Left lung (tissue), 10 donors: ENCODE measurements around the gene OCRL. TPM values are rescaled to one million over a fixed set of nuclear protein-coding genes. Genes with fewer than 3 reads are reported as not detected.

Source experiments
- ATAC-seq: fragments of 200-7000 bp; cut with Tn5 transposase; one replicate; pipeline ENCODE4 v1.9.1; 2020; ENCODE audit warnings: moderate library complexity
- DNase-seq, 4 donors: peaks; one replicate each; pipeline ENCODE4 v3.0.0-alpha.2; 2013 to 2020
- H3K27ac ChIP-seq, 2 donors: fragments of 200-600 bp; sonication (generic) in 1 of 2; one replicate each; pipeline versions ENCODE4 v1.5.0 to v1.8.0; 2020 to 2021
- H3K27me3 ChIP-seq, 2 donors: fragments of 200-600 bp; sonication (generic) in 1 of 2; one replicate each; pipeline versions ENCODE4 v1.5.0 to v1.8.0; 2020 to 2021
- H3K36me3 ChIP-seq, 2 donors: fragments of 200-600 bp; sonication (generic) in 1 of 2; one replicate each; pipeline versions ENCODE4 v1.5.0 to v1.8.0; 2020 to 2021
- H3K4me1 ChIP-seq, 2 donors: fragments of 200-600 bp; one replicate each; pipeline ENCODE4 v1.8.0; 2021
- H3K4me3 ChIP-seq, 2 donors: fragments of 200-600 bp; sonication (generic) in 1 of 2; one replicate each; pipeline versions ENCODE4 v1.5.0 to v1.8.0; 2020 to 2021; ENCODE audit warnings: mild to moderate bottlenecking in 1 of 2
- H3K9me3 ChIP-seq, 2 donors: fragments of 200-600 bp; sonication (generic) in 1 of 2; one replicate each; pipeline versions ENCODE4 v1.5.0 to v1.8.0; 2020 to 2021
- intact Hi-C, 2 donors: fragments of 100-400 bp; cut with DNase I; formaldehyde crosslinking; loops; one replicate each; pipeline versions ENCODE4 v1.11.2 to v1.14.2; 2022
- polyA plus RNA-seq, 6 donors: library from polyadenylated mRNA; unstranded; fragments of 120-200 nt; gene quantifications; one replicate each; pipeline ENCODE4 v1.2.1, GENCODE V29; 2013; ENCODE audit not compliant: insufficient read length in 6 of 6
- total RNA-seq, 2 donors: library from RNA; stranded (reverse); fragmentation: NEBNext Ultra II Directional; extraction: Animal tissue kit (Norgen Biotek cat#: 25700); gene quantifications; one replicate each; pipeline ENCODE4 v1.2.1, GENCODE V29; 2021
- TF ChIP-seq, protein P1 (sequence below), 2 donors: fragments of 200-600 bp; sonication (generic) in 1 of 2; IDR thresholded peaks; one replicate each; pipeline versions ENCODE4 v1.5.0 to v1.8.0; 2021; ENCODE audit warnings: antibody characterized with exemption in 2 of 2
- donor health status: DM: no; HTN: yes; CAD: no.
- donor health status: DM: no; HTN: no; CAD: no.

Gene OCRL
- total and polyA plus RNA-seq, 8 donors: 21.3 to 30.2 (median 27.5) TPM

DNA sequence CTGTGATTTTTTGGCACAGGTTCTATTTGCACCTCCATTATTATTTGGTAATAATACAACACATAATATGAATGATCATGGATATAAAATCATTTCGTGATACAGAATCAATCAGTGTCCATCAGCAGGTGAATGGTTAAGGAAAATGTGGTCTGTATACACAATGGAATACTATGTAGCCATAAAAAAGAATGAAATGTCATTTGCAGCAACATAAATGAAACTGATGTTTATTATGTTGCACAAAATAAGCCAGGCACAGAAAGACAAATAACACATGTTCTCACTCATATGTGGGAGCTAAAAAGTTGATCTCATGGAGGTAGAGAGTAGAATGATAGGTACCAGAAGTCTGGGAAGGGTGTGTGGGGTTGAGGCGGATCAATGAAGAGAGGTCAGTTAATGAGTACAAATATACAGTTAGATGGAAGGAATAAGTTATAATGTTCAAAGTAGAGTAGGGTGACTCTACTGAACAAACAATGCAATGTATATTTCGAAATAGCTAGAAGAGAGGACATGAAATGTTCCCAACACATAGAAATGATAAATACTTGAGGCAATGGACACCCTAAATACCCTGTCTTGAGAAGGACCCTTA is 15.7 kb upstream of the OCRL start:
- DNase-seq (no peak), ATAC-seq (no peak)
- no peak overlapping the region for H3K4me3 ChIP-seq
- H3K27me3 ChIP-seq: peaks cover 0 to 17% of the 10 kb centered on the region in 2 donors
- no peaks in the 10 kb centered on the region for H3K9me3 ChIP-seq
- TF ChIP-seq, protein P1, sequence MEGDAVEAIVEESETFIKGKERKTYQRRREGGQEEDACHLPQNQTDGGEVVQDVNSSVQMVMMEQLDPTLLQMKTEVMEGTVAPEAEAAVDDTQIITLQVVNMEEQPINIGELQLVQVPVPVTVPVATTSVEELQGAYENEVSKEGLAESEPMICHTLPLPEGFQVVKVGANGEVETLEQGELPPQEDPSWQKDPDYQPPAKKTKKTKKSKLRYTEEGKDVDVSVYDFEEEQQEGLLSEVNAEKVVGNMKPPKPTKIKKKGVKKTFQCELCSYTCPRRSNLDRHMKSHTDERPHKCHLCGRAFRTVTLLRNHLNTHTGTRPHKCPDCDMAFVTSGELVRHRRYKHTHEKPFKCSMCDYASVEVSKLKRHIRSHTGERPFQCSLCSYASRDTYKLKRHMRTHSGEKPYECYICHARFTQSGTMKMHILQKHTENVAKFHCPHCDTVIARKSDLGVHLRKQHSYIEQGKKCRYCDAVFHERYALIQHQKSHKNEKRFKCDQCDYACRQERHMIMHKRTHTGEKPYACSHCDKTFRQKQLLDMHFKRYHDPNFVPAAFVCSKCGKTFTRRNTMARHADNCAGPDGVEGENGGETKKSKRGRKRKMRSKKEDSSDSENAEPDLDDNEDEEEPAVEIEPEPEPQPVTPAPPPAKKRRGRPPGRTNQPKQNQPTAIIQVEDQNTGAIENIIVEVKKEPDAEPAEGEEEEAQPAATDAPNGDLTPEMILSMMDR (IDR thresholded peaks at IDR 0.05): no peak
- intact Hi-C loops: no loop called here
- no peak overlapping the region for H3K27ac ChIP-seq
- H3K4me1 ChIP-seq: no peaks in the 10 kb centered on the region
- no peaks in the 10 kb centered on the region for H3K36me3 ChIP-seq

DNA sequence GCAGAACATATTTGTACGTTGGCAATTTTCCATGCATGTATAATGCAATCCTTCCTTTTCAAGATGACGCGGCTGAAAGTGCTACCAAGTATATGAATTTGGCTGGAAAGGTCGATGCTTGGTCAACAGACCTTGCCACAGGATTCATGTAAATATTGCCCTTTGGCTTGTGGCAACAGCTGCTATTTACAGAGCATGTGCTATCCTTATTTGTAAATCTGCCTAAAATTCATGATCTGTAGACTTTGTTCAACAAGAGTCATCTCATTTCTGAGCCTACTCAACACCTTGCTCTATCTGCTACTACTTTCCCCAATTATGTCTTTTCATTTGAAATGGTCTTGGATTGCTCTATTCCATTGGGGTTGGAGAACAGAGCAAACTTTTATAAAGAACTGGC is 14.9 kb upstream of the OCRL start:
- ATAC-seq (no peak), DNase-seq (no peak)
- intact Hi-C loops: no loop called here
- H3K4me3 ChIP-seq: no peak overlapping the region
- no peaks in the 10 kb centered on the region for H3K9me3 ChIP-seq
- no peaks in the 10 kb centered on the region for H3K36me3 ChIP-seq
- H3K4me1 ChIP-seq: no peaks in the 10 kb centered on the region
- H3K27ac ChIP-seq: no peak overlapping the region
- H3K27me3 ChIP-seq: peaks cover 0 to 17% of the 10 kb centered on the region in 2 donors
- TF ChIP-seq, protein P1 (IDR thresholded peaks at IDR 0.05): no peak

DNA sequence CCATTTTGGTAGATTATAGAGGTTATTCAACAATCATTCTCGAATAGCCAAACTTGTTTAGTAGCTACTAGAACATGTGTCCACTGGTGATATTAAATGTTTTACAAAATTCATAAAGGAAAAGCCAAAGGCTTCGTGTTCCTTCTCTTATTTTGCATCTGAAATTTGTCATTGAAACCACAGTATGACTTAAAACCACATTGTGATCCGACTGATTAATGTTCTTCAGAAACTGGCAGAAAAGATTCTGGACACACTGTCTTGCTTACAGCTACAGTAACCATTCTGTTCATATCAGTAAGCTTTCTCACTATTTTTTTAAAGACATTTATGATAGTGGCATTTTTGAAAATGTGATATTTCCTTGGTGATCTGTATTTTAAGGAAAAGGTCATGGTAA is 14.2 kb upstream of the OCRL start:
- TF ChIP-seq, protein P1 (IDR thresholded peaks at IDR 0.05): no peak
- ATAC-seq: no peak
- H3K27me3 ChIP-seq: peaks cover 0 to 17% of the 10 kb centered on the region in 2 donors

DNA sequence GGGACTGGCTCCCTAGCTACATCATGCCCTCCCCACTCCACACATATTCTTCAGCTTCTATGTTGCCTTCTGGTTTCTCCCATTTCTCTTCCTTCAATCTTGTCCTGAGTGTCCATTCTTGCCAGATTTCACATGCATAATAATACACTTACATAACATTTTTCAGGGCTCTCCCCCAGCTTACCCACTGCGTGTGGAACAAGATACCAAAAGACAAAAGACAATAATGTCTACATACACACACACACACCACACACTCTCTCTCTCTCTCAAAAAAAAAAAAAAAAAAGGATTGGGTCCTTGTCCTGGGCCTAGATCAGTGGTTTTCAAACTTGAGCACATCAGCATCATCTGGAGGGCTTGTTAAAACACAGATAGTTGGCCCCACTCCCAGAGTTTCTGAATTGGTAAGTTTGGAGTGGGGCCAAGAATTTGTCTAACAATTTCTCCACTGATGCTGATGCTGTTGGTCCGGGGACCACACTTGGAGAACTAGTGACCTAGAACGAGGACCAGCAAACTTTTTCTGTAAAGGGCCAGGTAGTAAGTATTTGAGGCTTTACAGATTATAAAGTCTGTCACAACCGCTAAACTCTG is 10.3 kb upstream of the OCRL start:
- Histone ChIP-seq H3K4me1 (no peaks in the 10 kb centered on the region), H3K27me3 (no peaks in the 10 kb centered on the region), H3K27ac (no peak overlapping the region), H3K9me3 (no peaks in the 10 kb centered on the region), H3K36me3 (no peaks in the 10 kb centered on the region), H3K4me3 (no peak overlapping the region)
- intact Hi-C loops: no loop called here
- TF ChIP-seq, protein P1 (IDR thresholded peaks at IDR 0.05): no peak
- DNase-seq: no peak
- no peak for ATAC-seq

More for the DNA sequence above, 14.2 kb upstream of the OCRL start:
- Histone ChIP-seq H3K9me3 (no peaks in the 10 kb centered on the region), H3K36me3 (no peaks in the 10 kb centered on the region), H3K27ac (no peak overlapping the region), H3K4me1 (no peaks in the 10 kb centered on the region), H3K4me3 (no peak overlapping the region)
- intact Hi-C loops: no loop called here
- no peak for DNase-seq

DNA sequence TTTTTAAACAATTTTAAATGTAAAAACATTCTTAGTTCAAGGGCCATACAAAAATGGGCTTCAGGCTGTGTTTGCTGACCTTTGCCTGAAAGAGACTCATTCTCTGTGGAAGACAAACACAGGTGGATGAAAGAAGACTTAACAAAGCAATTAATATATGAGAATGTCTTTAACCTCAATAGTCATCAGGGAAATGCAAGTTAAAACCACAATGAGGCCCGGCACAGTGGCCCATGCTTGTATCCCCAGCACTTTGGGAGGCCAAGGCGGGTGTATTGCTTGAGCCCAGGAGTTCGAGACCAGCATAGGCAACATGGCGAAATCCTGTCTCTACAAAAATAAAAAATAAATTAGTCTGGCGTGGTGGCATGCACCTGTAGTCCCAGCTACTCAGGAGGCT is 9.6 kb upstream of the OCRL start:
- Histone ChIP-seq H3K36me3 (no peaks in the 10 kb centered on the region), H3K27ac (no peak overlapping the region), H3K9me3 (no peaks in the 10 kb centered on the region), H3K27me3 (no peaks in the 10 kb centered on the region), H3K4me1 (no peaks in the 10 kb centered on the region), H3K4me3 (no peak overlapping the region)
- intact Hi-C loops: no loop called here
- TF ChIP-seq, protein P1 (IDR thresholded peaks at IDR 0.05): no peak
- ATAC-seq: no peak
- DNase-seq: no peak
